Stimulated activated naive CD8-positive, alpha-beta T cell treated with anti-CD3 and anti-CD28 coated beads, Interleukin-15, amount 100 ng/mL, for 72 hours (primary cell): ENCODE measurements around the gene HEYL.

Experiments
- ATAC-seq: fragments of 150-1000 bp; cut with Tn5 transposase; 2 replicates; pipeline ENCODE4 v1.10.0; 2021; ENCODE audit warnings: mild to moderate bottlenecking, moderate library complexity
- DNase-seq, 2 donors: peaks; one replicate each; pipeline ENCODE4 v3.0.0; 2021 to 2022
- H3K27ac Mint-ChIP-seq, 2 donors: one replicate each; pipeline ENCODE4 v1.8.0; 2022; ENCODE audit warnings: mild to moderate bottlenecking in 2 of 2, mixed read lengths in 2 of 2, moderate library complexity in 2 of 2
- H3K27me3 Mint-ChIP-seq: one replicate; pipeline ENCODE4 v1.8.0; 2022; ENCODE audit warnings: mixed read lengths
- H3K4me1 Mint-ChIP-seq: one replicate; pipeline ENCODE4 v1.8.0; 2022; ENCODE audit warnings: mild to moderate bottlenecking, mixed read lengths
- H3K4me3 Mint-ChIP-seq, 2 donors: one replicate each; pipeline ENCODE4 v1.8.0; 2022; ENCODE audit warnings: mild to moderate bottlenecking in 2 of 2, mixed read lengths in 2 of 2, moderate library complexity in 1 of 2
- H3K9me3 Mint-ChIP-seq, 2 donors: one replicate each; pipeline ENCODE4 v1.8.0; 2022; ENCODE audit warnings: mixed read lengths in 2 of 2

HEYL gene

GRCh38 chr1:39672551-39672947 lies 33.1 kb upstream of the HEYL start:
- Mint-ChIP-seq H3K9me3 (no peaks in the 10 kb centered on the region), H3K4me3 (peak overlapping the region; percentile 59 to 71), H3K27ac (no peak overlapping the region), H3K27me3 (peaks cover 55% of the 10 kb centered on the region), H3K4me1 (peaks cover 36% of the 10 kb centered on the region)
- DNase-seq = no peak
- ATAC-seq = peak; percentile 34

GRCh38 chr1:39671793-39672550 lies 32.5 kb upstream of the HEYL start, which contains the start of gene NT5C1A:
Gene NT5C1A (minus strand): TSS chr1:39672107. CDS start chr1:39672038, 69 bp downstream.
- Mint-ChIP-seq H3K27me3 (peaks cover 55% of the 10 kb centered on the region), H3K4me1 (peaks cover 42% of the 10 kb centered on the region), H3K27ac (peak within 1 kb of the TSS in 1 of 2 donors; percentile 34), H3K9me3 (no peaks in the 10 kb centered on the region), H3K4me3 (peak within 1 kb of the TSS; percentile 59 to 71)
- DNase-seq (peak in 1 of 2 donors; percentile 39), ATAC-seq (peak; percentile 41)

- DNase-seq = no peak
- Mint-ChIP-seq H3K27me3 (peaks cover 55% of the 10 kb centered on the region), H3K4me1 (peaks cover 48% of the 10 kb centered on the region), H3K4me3 (peak overlapping the region; percentile 59 to 71), H3K9me3 (no peaks in the 10 kb centered on the region), H3K27ac (no peak overlapping the region)
- ATAC-seq = no peak
Observed at GRCh38 chr1:39671433-39671792, 32.0 kb upstream of the HEYL start.

GRCh38 chr1:39670689-39671088 lies 31.2 kb upstream of the HEYL start:
- Mint-ChIP-seq H3K27me3 (peaks cover 55% of the 10 kb centered on the region), H3K4me1 (peaks cover 55% of the 10 kb centered on the region), H3K27ac (peak overlapping the region in 1 of 2 donors; percentile 34), H3K4me3 (peak overlapping the region; percentile 59 to 71), H3K9me3 (no peaks in the 10 kb centered on the region)
- ATAC-seq (no peak), DNase-seq (no peak)

GRCh38 chr1:39668894-39669293 lies 29.5 kb upstream of the HEYL start:
- peaks cover 50% of the 10 kb centered on the region for H3K27me3 Mint-ChIP-seq
- H3K9me3 Mint-ChIP-seq = no peaks in the 10 kb centered on the region
- H3K4me3 Mint-ChIP-seq = no peak overlapping the region
- ATAC-seq = no peak
- DNase-seq = no peak
- H3K4me1 Mint-ChIP-seq = peaks cover 68% of the 10 kb centered on the region
- H3K27ac Mint-ChIP-seq = no peak overlapping the region

- H3K27me3 Mint-ChIP-seq = peaks cover 43% of the 10 kb centered on the region
- ATAC-seq = no peak
- no peaks in the 10 kb centered on the region for H3K9me3 Mint-ChIP-seq
- H3K4me3 Mint-ChIP-seq = peak overlapping the region in 1 of 2 donors; percentile 27
- no peak for DNase-seq
- peaks cover 71% of the 10 kb centered on the region for H3K4me1 Mint-ChIP-seq
- H3K27ac Mint-ChIP-seq = peak overlapping the region in 1 of 2 donors; percentile 79
Observed at GRCh38 chr1:39668111-39668510, 28.7 kb upstream of the HEYL start.

GRCh38 chr1:39666772-39667171 lies 27.3 kb upstream of the HEYL start:
- ATAC-seq (peak; percentile 95), DNase-seq (peak; percentile 76 to 87)
- peaks cover 75% of the 10 kb centered on the region for H3K4me1 Mint-ChIP-seq
- H3K27me3 Mint-ChIP-seq = peaks cover 34% of the 10 kb centered on the region
- peak overlapping the region; percentile 34 to 62 for H3K4me3 Mint-ChIP-seq
- no peaks in the 10 kb centered on the region for H3K9me3 Mint-ChIP-seq
- peak overlapping the region; percentile 70 to 79 for H3K27ac Mint-ChIP-seq

- ATAC-seq = no peak
- DNase-seq = no peak
- Mint-ChIP-seq H3K4me3 (no peak overlapping the region), H3K27ac (no peak overlapping the region), H3K9me3 (no peaks in the 10 kb centered on the region), H3K4me1 (peaks cover 56% of the 10 kb centered on the region), H3K27me3 (peaks cover 6% of the 10 kb centered on the region)
Observed at GRCh38 chr1:39663559-39663958, 24.1 kb upstream of the HEYL start.

GRCh38 chr1:39662861-39663260 lies 23.4 kb upstream of the HEYL start:
- no peaks in the 10 kb centered on the region for H3K9me3 Mint-ChIP-seq
- H3K4me3 Mint-ChIP-seq = no peak overlapping the region
- peaks cover 54% of the 10 kb centered on the region for H3K4me1 Mint-ChIP-seq
- H3K27me3 Mint-ChIP-seq = peaks cover 3% of the 10 kb centered on the region
- H3K27ac Mint-ChIP-seq = no peak overlapping the region
- ATAC-seq = no peak
- DNase-seq = no peak

- Mint-ChIP-seq H3K4me1 (peaks cover 31% of the 10 kb centered on the region), H3K27me3 (peaks cover 16% of the 10 kb centered on the region)
Observed at GRCh38 chr1:39659538-39659937, 20.1 kb upstream of the HEYL start.

GRCh38 chr1:39659110-39659509 lies 19.7 kb upstream of the HEYL start:
- no peak overlapping the region for H3K4me3 Mint-ChIP-seq
- no peak overlapping the region for H3K27ac Mint-ChIP-seq
- no peak for DNase-seq
- peaks cover 29% of the 10 kb centered on the region for H3K4me1 Mint-ChIP-seq
- H3K9me3 Mint-ChIP-seq = no peaks in the 10 kb centered on the region
- no peak for ATAC-seq
- peaks cover 21% of the 10 kb centered on the region for H3K27me3 Mint-ChIP-seq

More at GRCh38 chr1:39659538-39659937, 20.1 kb upstream of the HEYL start:
- H3K9me3 Mint-ChIP-seq = no peaks in the 10 kb centered on the region
- DNase-seq (no peak), ATAC-seq (no peak)
- H3K4me3 Mint-ChIP-seq = no peak overlapping the region
- H3K27ac Mint-ChIP-seq = no peak overlapping the region

- Mint-ChIP-seq H3K27ac (peak overlapping the region in 1 of 2 donors; percentile 60), H3K4me3 (peak overlapping the region; percentile 65 to 70), H3K4me1 (peaks cover 35% of the 10 kb centered on the region)
Observed at GRCh38 chr1:39657923-39658485, 18.6 kb upstream of the HEYL start.

GRCh38 chr1:39657402-39657801 lies 18.0 kb upstream of the HEYL start:
- Mint-ChIP-seq H3K4me1 (peaks cover 29% of the 10 kb centered on the region), H3K27ac (peak overlapping the region in 1 of 2 donors; percentile 19), H3K4me3 (no peak overlapping the region), H3K9me3 (no peaks in the 10 kb centered on the region), H3K27me3 (peaks cover 27% of the 10 kb centered on the region)
- no peak for DNase-seq
- no peak for ATAC-seq

More at GRCh38 chr1:39657923-39658485, 18.6 kb upstream of the HEYL start:
- DNase-seq (peak; percentile 68 to 71), ATAC-seq (peak; percentile 75)
- Mint-ChIP-seq H3K9me3 (no peaks in the 10 kb centered on the region), H3K27me3 (peaks cover 27% of the 10 kb centered on the region)

- peaks cover 27% of the 10 kb centered on the region for H3K27me3 Mint-ChIP-seq
- peaks cover 25% of the 10 kb centered on the region for H3K4me1 Mint-ChIP-seq
- no peak for DNase-seq
- H3K27ac Mint-ChIP-seq = no peak overlapping the region
- H3K9me3 Mint-ChIP-seq = no peaks in the 10 kb centered on the region
- ATAC-seq = no peak
- no peak overlapping the region for H3K4me3 Mint-ChIP-seq
Observed at GRCh38 chr1:39656391-39656790, 16.9 kb upstream of the HEYL start.

- H3K4me1 Mint-ChIP-seq = peaks cover 25% of the 10 kb centered on the region
- H3K4me3 Mint-ChIP-seq = no peak overlapping the region
- ATAC-seq (no peak), DNase-seq (no peak)
- H3K27me3 Mint-ChIP-seq = peaks cover 27% of the 10 kb centered on the region
- no peak overlapping the region for H3K27ac Mint-ChIP-seq
- H3K9me3 Mint-ChIP-seq = no peaks in the 10 kb centered on the region
Observed at GRCh38 chr1:39655578-39656268, 16.3 kb upstream of the HEYL start.

- H3K4me1 Mint-ChIP-seq = peaks cover 25% of the 10 kb centered on the region
- H3K27ac Mint-ChIP-seq = peak overlapping the region; percentile 52 to 94
- H3K4me3 Mint-ChIP-seq = no peak overlapping the region
- ATAC-seq (no peak), DNase-seq (no peak)
- H3K9me3 Mint-ChIP-seq = no peaks in the 10 kb centered on the region
- peaks cover 27% of the 10 kb centered on the region for H3K27me3 Mint-ChIP-seq
Observed at GRCh38 chr1:39654291-39654690, 14.8 kb upstream of the HEYL start.
